Smooth muscle cell (in vitro differentiated cells): Measurements from ENCODE around the gene SMARCA2. TPM values are rescaled to one million over a fixed set of nuclear protein-coding genes. Genes with fewer than 3 reads are reported as not detected.

Experiments
- DNase-seq: peaks from one replicate; lab custom pipeline; 2025; ENCODE audit not compliant: unreplicated experiment; lab: John Stamatoyannopoulos, UW
- H2AFZ ChIP-seq: fragments of 200-600 bp; sonication (generic); 2 replicates; pipeline ENCODE4 v1.6.0; 2016; ENCODE audit warnings: antibody characterized with exemption, low read depth, mild to moderate bottlenecking
- H3F3A ChIP-seq: fragments of 200-600 bp; sonication (generic); 2 replicates; pipeline ENCODE4 v1.6.0; 2017; ENCODE audit warnings: antibody characterized with exemption, low read depth
- H3K27ac ChIP-seq: fragments of 200-600 bp; sonication (generic); 2 replicates; pipeline ENCODE4 v1.5.1; 2016; ENCODE audit warnings: low read depth, mild to moderate bottlenecking
- H3K27me3 ChIP-seq: fragments of 200-600 bp; sonication (generic); 2 replicates; pipeline ENCODE4 v1.6.1; 2016; ENCODE audit warnings: low read depth, mild to moderate bottlenecking
- H3K36me3 ChIP-seq: fragments of 200-600 bp; sonication (generic); 2 replicates; pipeline ENCODE4 v1.5.1; 2016; ENCODE audit warnings: low read depth
- H3K4me1 ChIP-seq: fragments of 200-600 bp; sonication (generic); 2 replicates; pipeline ENCODE4 v1.5.1; 2016; ENCODE audit warnings: low read depth
- H3K4me2 ChIP-seq: fragments of 200-600 bp; sonication (generic); 2 replicates; pipeline ENCODE4 v1.6.0; 2016; ENCODE audit warnings: mild to moderate bottlenecking
- H3K4me3 ChIP-seq: fragments of 200-600 bp; sonication (generic); 2 replicates; pipeline ENCODE4 v1.5.1; 2016; ENCODE audit warnings: mild to moderate bottlenecking
- H3K79me2 ChIP-seq: fragments of 200-600 bp; sonication (generic); 2 replicates; pipeline ENCODE4 v1.6.0; 2016; ENCODE audit warnings: low read depth, mild to moderate bottlenecking
- H3K9ac ChIP-seq: fragments of 200-600 bp; sonication (generic); 2 replicates; pipeline ENCODE4 v1.6.0; 2016; ENCODE audit warnings: low read depth
- H3K9me3 ChIP-seq: fragments of 200-600 bp; sonication (generic); replicated peaks from 2 replicates; pipeline ENCODE4 v1.5.1; 2016; ENCODE audit warnings: low read depth
- H4K20me1 ChIP-seq: fragments of 200-600 bp; sonication (generic); 2 replicates; pipeline ENCODE4 v1.6.0; 2016; ENCODE audit warnings: low read depth
- WGBS: methylation state at CpG from one replicate; pipeline ENCODE4 v1.1.7; 2016; ENCODE audit warnings: low lambda C conversion rate; 5-methylcytosine and 5-hydroxymethylcytosine counted together
- polyA plus RNA-seq: library from polyadenylated mRNA; unstranded; fragments of >200 nt; fragmentation: Nextera tagmentation; extraction: Ambion mirVana; gene quantifications from 2 replicates; pipeline ENCODE4 v1.2.1, GENCODE V29; 2016
- total RNA-seq: library from RNA; depleted of rRNA; stranded (reverse); fragments of >200 nt; gene quantifications from 2 replicates; pipeline ENCODE4 v1.2.3, GENCODE V29; 2014
- TF ChIP-seq, protein P1 (sequence below): fragments of 200-600 bp; sonication (generic); IDR thresholded peaks from 2 replicates; pipeline ENCODE4 v1.5.1; 2017; ENCODE audit warnings: borderline replicate concordance, mild to moderate bottlenecking, antibody characterized with exemption; ENCODE audit not compliant: insufficient read depth, poor library complexity, severe bottlenecking

The SMARCA2 gene
- total and polyA plus RNA-seq, 2 experiments from 2014 or later = 27.7 to 61.7 TPM

DNA sequence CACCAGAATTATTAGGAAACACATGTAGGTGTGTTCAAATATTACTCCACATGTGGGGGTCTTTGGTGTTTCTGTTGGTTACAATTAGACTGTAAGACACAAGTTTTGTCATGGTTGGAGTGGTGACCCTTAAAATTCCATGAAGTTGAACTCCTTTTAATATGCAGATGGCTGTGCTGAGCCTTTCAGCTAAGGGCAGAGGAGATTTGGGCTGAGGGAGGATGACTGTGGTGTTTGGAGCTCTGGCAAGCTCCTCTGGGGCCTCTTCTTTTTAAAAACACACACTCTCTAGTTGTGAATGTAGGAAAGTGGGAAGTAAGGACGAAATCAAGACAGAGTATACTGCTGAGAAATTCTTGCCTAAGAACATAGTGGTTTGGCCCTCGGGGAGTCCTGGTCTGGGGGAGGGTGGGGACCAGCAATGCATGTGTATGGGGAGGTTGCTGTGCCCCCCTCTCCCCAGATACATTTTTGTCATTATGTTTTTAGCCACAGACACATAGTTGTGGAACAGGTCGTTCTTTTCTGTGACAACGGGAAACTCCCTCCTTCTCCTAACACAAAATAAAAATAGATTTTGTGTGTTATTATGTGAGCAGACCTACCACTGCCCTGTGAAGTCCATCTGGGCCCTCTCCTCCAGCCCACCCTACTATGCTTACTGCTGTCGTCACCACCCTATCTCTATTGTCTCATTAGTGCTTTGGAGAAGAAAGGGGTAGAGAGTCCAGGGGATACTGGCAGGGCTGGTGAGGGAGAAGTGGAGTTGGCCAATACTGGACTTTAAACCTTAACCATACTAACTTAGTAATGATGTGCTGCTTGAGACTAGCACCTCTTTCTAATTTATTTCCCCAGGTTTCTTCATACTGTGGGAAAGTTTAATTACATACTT, 10.0 kb downstream of the SMARCA2 start:
- Histone ChIP-seq H3K27me3 (no peaks in the 10 kb centered on the region), H4K20me1 (peaks cover 100% of the 10 kb centered on the region), H2AFZ (no peak overlapping the region), H3K4me2 (no peak overlapping the region), H3K4me3 (no peak overlapping the region), H3K27ac (peak overlapping the region; percentile 19), H3F3A (no peaks in the 10 kb centered on the region), H3K4me1 (no peaks in the 10 kb centered on the region), H3K36me3 (no peaks in the 10 kb centered on the region), H3K79me2 (peaks cover 95% of the 10 kb centered on the region), H3K9me3 (no peaks in the 10 kb centered on the region), H3K9ac (no peak overlapping the region)
- TF ChIP-seq, protein P1, sequence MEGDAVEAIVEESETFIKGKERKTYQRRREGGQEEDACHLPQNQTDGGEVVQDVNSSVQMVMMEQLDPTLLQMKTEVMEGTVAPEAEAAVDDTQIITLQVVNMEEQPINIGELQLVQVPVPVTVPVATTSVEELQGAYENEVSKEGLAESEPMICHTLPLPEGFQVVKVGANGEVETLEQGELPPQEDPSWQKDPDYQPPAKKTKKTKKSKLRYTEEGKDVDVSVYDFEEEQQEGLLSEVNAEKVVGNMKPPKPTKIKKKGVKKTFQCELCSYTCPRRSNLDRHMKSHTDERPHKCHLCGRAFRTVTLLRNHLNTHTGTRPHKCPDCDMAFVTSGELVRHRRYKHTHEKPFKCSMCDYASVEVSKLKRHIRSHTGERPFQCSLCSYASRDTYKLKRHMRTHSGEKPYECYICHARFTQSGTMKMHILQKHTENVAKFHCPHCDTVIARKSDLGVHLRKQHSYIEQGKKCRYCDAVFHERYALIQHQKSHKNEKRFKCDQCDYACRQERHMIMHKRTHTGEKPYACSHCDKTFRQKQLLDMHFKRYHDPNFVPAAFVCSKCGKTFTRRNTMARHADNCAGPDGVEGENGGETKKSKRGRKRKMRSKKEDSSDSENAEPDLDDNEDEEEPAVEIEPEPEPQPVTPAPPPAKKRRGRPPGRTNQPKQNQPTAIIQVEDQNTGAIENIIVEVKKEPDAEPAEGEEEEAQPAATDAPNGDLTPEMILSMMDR = no peak
- 67% methylated on average over 5 of the region's 5 CpGs for WGBS
- DNase-seq = no peak

DNA sequence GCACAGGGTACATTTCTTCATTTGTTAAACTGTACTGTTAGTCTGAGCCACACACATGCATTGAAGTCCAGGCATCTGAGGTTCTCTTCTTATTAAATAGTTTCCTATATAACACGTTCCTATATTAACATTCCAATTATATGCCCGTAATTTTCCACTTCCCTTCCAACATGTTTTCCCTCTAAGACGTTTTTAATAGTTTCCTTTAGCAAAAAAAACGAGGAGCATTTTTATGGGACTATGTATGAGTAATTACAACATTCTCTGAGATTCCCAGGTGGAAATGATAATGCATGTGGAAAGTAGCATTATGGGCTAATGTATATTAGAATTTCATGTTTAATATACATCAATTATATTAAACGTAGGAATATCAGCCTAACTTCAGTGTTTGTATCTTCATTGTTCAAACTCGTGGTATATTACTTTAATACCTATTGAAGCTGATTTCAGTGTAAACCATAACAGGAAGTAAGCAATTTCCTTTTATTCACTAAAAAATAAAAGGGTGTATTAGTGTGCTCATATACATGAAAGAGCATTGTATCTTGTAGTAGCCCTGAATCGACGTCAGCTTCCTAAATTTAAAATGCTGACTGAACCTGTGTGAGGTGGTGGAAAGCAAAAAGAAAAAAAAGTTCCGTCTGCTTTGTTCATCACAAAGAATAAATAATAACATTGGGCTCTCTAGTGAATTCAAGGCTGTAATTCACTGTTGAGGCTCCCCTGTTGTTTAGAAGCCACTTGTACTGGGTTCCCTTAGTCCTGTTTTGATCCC, 11.3 kb downstream of the SMARCA2 start:
- peaks cover 100% of the 10 kb centered on the region for H4K20me1 ChIP-seq
- H2AFZ ChIP-seq = no peak overlapping the region
- no peaks in the 10 kb centered on the region for H3K36me3 ChIP-seq
- no peaks in the 10 kb centered on the region for H3K27me3 ChIP-seq
- H3K4me1 ChIP-seq = no peaks in the 10 kb centered on the region
- no peaks in the 10 kb centered on the region for H3F3A ChIP-seq
- H3K4me3 ChIP-seq = no peak overlapping the region
- WGBS = 89% methylated on average over 9 of the region's 9 CpGs
- no peak overlapping the region for H3K4me2 ChIP-seq
- H3K9ac ChIP-seq = no peak overlapping the region
- H3K9me3 ChIP-seq = no peaks in the 10 kb centered on the region
- H3K27ac ChIP-seq = no peak overlapping the region
- H3K79me2 ChIP-seq = peaks cover 90% of the 10 kb centered on the region
- no peak for DNase-seq
- TF ChIP-seq, protein P1 = no peak

- Histone ChIP-seq H4K20me1 (peaks cover 91% of the 10 kb centered on the region), H3K27me3 (no peaks in the 10 kb centered on the region), H3K79me2 (peaks cover 77% of the 10 kb centered on the region), H3K36me3 (no peaks in the 10 kb centered on the region), H3K9me3 (no peaks in the 10 kb centered on the region), H3K9ac (no peak overlapping the region), H2AFZ (no peak overlapping the region), H3F3A (no peaks in the 10 kb centered on the region), H3K4me3 (no peak overlapping the region), H3K4me1 (no peaks in the 10 kb centered on the region), H3K4me2 (no peak overlapping the region), H3K27ac (no peak overlapping the region)
- 89% methylated on average over 5 of the region's 5 CpGs for WGBS
- no peak for DNase-seq
- TF ChIP-seq, protein P1 = no peak
Measured at GRCh38 chr9:2027543-2028160, 12.5 kb downstream of the SMARCA2 start.
